HCT116 (cell line): ENCODE results near the gene CRY2.

ENCODE experiments used
- CEBPB ChIP-seq: IDR thresholded peaks from 2 replicates; pipeline ENCODE4 v1.6.1; 2012; ENCODE audit warnings: low read depth
- EZH2 ChIP-seq: fragments of 200-600 bp; sonication (generic); IDR thresholded peaks from 2 replicates; pipeline ENCODE4 v1.6.1; 2017; ENCODE audit warnings: antibody characterized with exemption, mixed run types
- JUND ChIP-seq: IDR thresholded peaks from 2 replicates; pipeline ENCODE4 v1.6.1; 2012
- POLR2A ChIP-seq: IDR thresholded peaks from 2 replicates; pipeline ENCODE4 v1.7.0; 2011; ENCODE audit warnings: borderline replicate concordance; ENCODE audit not compliant: insufficient read depth, insufficient read length; ENCODE audit errors: extremely low read depth
- POLR2AphosphoS5 ChIP-seq: IDR thresholded peaks from 2 replicates; pipeline ENCODE4 v1.6.1; 2011; ENCODE audit warnings: mild to moderate bottlenecking, low read depth, low read length, moderate library complexity
- RAD21 ChIP-seq: IDR thresholded peaks from 2 replicates; pipeline ENCODE4 v1.6.1; 2012; ENCODE audit warnings: low read depth, mild to moderate bottlenecking
- SRF ChIP-seq: IDR thresholded peaks from 2 replicates; pipeline ENCODE4 v1.6.1; 2012; ENCODE audit warnings: low read depth
- TCF7L2 ChIP-seq: IDR thresholded peaks from 2 replicates; pipeline ENCODE4 v1.7.0; 2011; ENCODE audit warnings: borderline replicate concordance, inconsistent platforms; ENCODE audit not compliant: insufficient read depth, insufficient read length; ENCODE audit errors: extremely low read depth
- YY1 ChIP-seq: IDR thresholded peaks from 2 replicates; pipeline ENCODE4 v1.6.1; 2011; ENCODE audit warnings: low read length, low read depth, moderate library complexity, mild to moderate bottlenecking; ENCODE audit not compliant: insufficient replicate concordance; ENCODE audit errors: extremely low read depth
- TF ChIP-seq, protein P1 (sequence below), 3 experiments: fragments of 200-600 bp in 1 of 3; sonication (generic) in 1 of 3; IDR thresholded peaks in 2 of 3; conservative IDR thresholded peaks in 1 of 3; 2 replicates each; pipeline ENCODE4 v1.5.1; 2012 to 2017; ENCODE audit warnings: low read depth in 2 of 3, low read length in 2 of 3, antibody characterized with exemption in 1 of 3, borderline replicate concordance in 1 of 3, control low read depth in 1 of 3, mild to moderate bottlenecking in 1 of 3, mixed read lengths in 1 of 3, mixed run types in 1 of 3, moderate library complexity in 1 of 3; ENCODE audit not compliant: insufficient read depth in 1 of 3
- TF ChIP-seq, protein P2 (sequence below): IDR thresholded peaks from 2 replicates; pipeline ENCODE4 v1.6.1; 2012; ENCODE audit warnings: low read depth

DNA sequence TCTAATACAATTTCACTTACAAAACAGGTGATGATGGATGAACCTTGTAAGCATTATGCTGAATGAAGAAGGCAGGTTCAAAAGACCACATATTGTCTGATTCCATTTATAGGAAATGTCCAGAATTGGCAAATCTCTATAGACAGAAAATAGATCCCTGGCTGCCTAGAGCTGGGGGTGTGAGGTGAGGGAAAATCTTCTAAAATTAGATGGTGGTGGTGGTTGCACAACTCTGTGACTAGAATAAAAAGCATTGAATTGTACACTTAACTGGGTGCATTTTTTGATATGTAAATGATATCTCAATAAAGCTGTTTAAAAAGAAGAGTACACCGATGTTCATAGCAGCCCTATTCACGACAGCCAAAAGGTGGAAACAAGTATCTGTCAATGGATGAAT, 16.7 kb upstream of the CRY2 start:
- TF ChIP-seq, protein P1, sequence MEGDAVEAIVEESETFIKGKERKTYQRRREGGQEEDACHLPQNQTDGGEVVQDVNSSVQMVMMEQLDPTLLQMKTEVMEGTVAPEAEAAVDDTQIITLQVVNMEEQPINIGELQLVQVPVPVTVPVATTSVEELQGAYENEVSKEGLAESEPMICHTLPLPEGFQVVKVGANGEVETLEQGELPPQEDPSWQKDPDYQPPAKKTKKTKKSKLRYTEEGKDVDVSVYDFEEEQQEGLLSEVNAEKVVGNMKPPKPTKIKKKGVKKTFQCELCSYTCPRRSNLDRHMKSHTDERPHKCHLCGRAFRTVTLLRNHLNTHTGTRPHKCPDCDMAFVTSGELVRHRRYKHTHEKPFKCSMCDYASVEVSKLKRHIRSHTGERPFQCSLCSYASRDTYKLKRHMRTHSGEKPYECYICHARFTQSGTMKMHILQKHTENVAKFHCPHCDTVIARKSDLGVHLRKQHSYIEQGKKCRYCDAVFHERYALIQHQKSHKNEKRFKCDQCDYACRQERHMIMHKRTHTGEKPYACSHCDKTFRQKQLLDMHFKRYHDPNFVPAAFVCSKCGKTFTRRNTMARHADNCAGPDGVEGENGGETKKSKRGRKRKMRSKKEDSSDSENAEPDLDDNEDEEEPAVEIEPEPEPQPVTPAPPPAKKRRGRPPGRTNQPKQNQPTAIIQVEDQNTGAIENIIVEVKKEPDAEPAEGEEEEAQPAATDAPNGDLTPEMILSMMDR (IDR thresholded peaks at IDR 0.05 in 2 of 3, conservative IDR thresholded peaks at IDR 0.05 in 1 of 3; ENCODE audit: borderline replicate concordance in 1 of 3, insufficient read depth in 1 of 3, low read depth in 2 of 3, low read length in 2 of 3): no peak
- TF ChIP-seq RAD21 (no peak), POLR2AphosphoS5 (no peak), CEBPB (no peak), EZH2 (no peak), SRF (no peak), TCF7L2 (no peak), JUND (no peak), POLR2A (no peak), YY1 (no peak)
- TF ChIP-seq, protein P2, sequence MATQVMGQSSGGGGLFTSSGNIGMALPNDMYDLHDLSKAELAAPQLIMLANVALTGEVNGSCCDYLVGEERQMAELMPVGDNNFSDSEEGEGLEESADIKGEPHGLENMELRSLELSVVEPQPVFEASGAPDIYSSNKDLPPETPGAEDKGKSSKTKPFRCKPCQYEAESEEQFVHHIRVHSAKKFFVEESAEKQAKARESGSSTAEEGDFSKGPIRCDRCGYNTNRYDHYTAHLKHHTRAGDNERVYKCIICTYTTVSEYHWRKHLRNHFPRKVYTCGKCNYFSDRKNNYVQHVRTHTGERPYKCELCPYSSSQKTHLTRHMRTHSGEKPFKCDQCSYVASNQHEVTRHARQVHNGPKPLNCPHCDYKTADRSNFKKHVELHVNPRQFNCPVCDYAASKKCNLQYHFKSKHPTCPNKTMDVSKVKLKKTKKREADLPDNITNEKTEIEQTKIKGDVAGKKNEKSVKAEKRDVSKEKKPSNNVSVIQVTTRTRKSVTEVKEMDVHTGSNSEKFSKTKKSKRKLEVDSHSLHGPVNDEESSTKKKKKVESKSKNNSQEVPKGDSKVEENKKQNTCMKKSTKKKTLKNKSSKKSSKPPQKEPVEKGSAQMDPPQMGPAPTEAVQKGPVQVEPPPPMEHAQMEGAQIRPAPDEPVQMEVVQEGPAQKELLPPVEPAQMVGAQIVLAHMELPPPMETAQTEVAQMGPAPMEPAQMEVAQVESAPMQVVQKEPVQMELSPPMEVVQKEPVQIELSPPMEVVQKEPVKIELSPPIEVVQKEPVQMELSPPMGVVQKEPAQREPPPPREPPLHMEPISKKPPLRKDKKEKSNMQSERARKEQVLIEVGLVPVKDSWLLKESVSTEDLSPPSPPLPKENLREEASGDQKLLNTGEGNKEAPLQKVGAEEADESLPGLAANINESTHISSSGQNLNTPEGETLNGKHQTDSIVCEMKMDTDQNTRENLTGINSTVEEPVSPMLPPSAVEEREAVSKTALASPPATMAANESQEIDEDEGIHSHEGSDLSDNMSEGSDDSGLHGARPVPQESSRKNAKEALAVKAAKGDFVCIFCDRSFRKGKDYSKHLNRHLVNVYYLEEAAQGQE: no peak
